ENCODE data around the gene CNPPD1. TPM values are rescaled to one million over a fixed set of nuclear protein-coding genes. Genes with fewer than 3 reads are reported as not detected.

Gene CNPPD1
- total and polyA plus RNA-seq, 4 donors: 27.5 to 66.9 (median 48.6) TPM

- no peak for TF ChIP-seq CTCF (IDR thresholded peaks at IDR 0.05; ENCODE audit: control extremely low read depth, extremely low read depth)
- Histone ChIP-seq H3K4me1 (ENCODE audit: control insufficient read depth in 5 of 5, insufficient read depth in 5 of 5, low read length in 5 of 5) (peaks cover 0 to 3% (median 0%) of the 10 kb centered on the region in 5 donors), H3K27ac (ENCODE audit: low read depth in 1 of 2, low read length in 1 of 2) (no peak overlapping the region), H3K9me3 (ENCODE audit: control insufficient read depth in 4 of 4, insufficient read depth in 3 of 4, low read length in 3 of 4) (no peaks in the 10 kb centered on the region), H3K27me3 (ENCODE audit: control insufficient read depth in 3 of 3, insufficient read depth in 3 of 3, low read length in 2 of 3) (no peaks in the 10 kb centered on the region), H3K9ac (ENCODE audit: insufficient read depth in 1 of 2, low read length in 2 of 2) (no peak overlapping the region), H3K36me3 (ENCODE audit: control insufficient read depth in 4 of 4, insufficient read depth in 4 of 4, low read length in 4 of 4) (no peaks in the 10 kb centered on the region), H3K4me3 (no peak overlapping the region)
- WGBS, 2 donors: 50 to 79% methylated on average over 4 of the region's 4 CpGs
- DNase-seq (no peak), ATAC-seq (ENCODE audit: insufficient read depth, low FRiP score) (no peak)
Measured at GRCh38 chr2:219133976-219134375, 42.7 kb downstream of the CNPPD1 start.

DNA sequence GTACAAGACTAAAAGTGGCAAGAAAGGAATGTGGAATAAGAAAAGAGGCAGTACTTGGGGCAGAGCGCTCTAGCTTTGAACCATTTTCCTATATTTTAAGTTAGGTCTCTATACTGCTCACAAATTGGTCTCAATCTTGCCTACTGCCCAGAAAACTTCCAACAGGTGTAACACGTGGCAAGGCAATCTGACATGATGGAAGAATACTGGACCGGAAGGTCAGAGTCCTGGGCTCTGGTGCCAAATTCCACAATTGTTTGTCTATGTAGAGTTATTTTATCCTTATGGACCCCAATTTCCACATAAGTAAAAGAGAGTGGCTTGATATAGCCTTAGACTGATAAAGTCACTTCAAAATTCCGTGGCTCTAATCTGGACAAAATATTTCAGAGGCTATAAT is 45.0 kb downstream of the CNPPD1 start:
- Histone ChIP-seq H3K27me3 (ENCODE audit: control insufficient read depth in 3 of 3, insufficient read depth in 3 of 3, low read length in 2 of 3) (no peaks in the 10 kb centered on the region), H3K9ac (ENCODE audit: insufficient read depth in 1 of 2, low read length in 2 of 2) (no peak overlapping the region), H3K4me3 (no peak overlapping the region), H3K36me3 (ENCODE audit: control insufficient read depth in 4 of 4, insufficient read depth in 4 of 4, low read length in 4 of 4) (no peaks in the 10 kb centered on the region), H3K4me1 (ENCODE audit: control insufficient read depth in 5 of 5, insufficient read depth in 5 of 5, low read length in 5 of 5) (peaks cover 0 to 7% (median 0%) of the 10 kb centered on the region in 5 donors), H3K9me3 (ENCODE audit: control insufficient read depth in 4 of 4, insufficient read depth in 3 of 4, low read length in 3 of 4) (no peaks in the 10 kb centered on the region), H3K27ac (ENCODE audit: low read depth in 1 of 2, low read length in 1 of 2) (no peak overlapping the region)
- no peak for TF ChIP-seq CTCF (IDR thresholded peaks at IDR 0.05; ENCODE audit: control extremely low read depth, extremely low read depth)
- ATAC-seq (ENCODE audit: insufficient read depth, low FRiP score) (no peak), DNase-seq (no peak)
- 70 to 85% methylated on average over 4 of the region's 4 CpGs for WGBS, 2 donors

DNA sequence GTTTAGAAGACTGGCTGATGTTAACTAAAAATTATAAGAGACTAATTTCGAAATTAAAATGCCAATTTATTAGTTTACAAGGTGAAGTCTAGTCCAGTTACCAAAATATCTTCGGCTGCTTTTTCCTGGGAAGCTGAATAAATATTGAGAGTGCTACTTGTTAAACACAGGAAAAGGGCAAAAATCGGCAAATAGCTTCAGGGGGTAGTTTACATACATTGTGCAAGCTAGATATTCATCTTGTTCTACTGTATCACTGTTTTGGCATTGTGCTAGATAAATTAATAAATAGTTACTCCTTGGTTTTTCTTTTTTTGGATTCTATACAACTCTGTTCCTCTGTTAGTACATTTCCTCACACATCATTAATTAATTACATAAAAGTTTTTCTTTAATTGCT is 45.4 kb downstream of the CNPPD1 start:
- peaks cover 0 to 7% (median 0%) of the 10 kb centered on the region in 5 donors for H3K4me1 ChIP-seq (ENCODE audit: control insufficient read depth in 5 of 5, insufficient read depth in 5 of 5, low read length in 5 of 5)
- no peak for TF ChIP-seq CTCF (IDR thresholded peaks at IDR 0.05; ENCODE audit: control extremely low read depth, extremely low read depth)
- peaks cover 0 to 2% (median 0%) of the 10 kb centered on the region in 4 donors for H3K36me3 ChIP-seq (ENCODE audit: control insufficient read depth in 4 of 4, insufficient read depth in 4 of 4, low read length in 4 of 4)
- H3K9ac ChIP-seq (ENCODE audit: insufficient read depth in 1 of 2, low read length in 2 of 2): no peak overlapping the region
- H3K27me3 ChIP-seq (ENCODE audit: control insufficient read depth in 3 of 3, insufficient read depth in 3 of 3, low read length in 2 of 3): no peaks in the 10 kb centered on the region
- ATAC-seq (ENCODE audit: insufficient read depth, low FRiP score) (no peak), DNase-seq (no peak)
- H3K4me3 ChIP-seq: no peak overlapping the region
- H3K27ac ChIP-seq (ENCODE audit: low read depth in 1 of 2, low read length in 1 of 2): no peak overlapping the region
- 50 to 77% methylated on average over 3 of the region's 3 CpGs for WGBS, 2 donors
- no peaks in the 10 kb centered on the region for H3K9me3 ChIP-seq (ENCODE audit: control insufficient read depth in 4 of 4, insufficient read depth in 3 of 4, low read length in 3 of 4)

GRCh38 chr2:219129589-219129988 is 47.1 kb downstream of the CNPPD1 start:
- Histone ChIP-seq H3K36me3 (ENCODE audit: control insufficient read depth in 4 of 4, insufficient read depth in 4 of 4, low read length in 4 of 4) (peaks cover 0 to 2% (median 0%) of the 10 kb centered on the region in 4 donors), H3K4me3 (no peak overlapping the region), H3K27ac (ENCODE audit: low read depth in 1 of 2, low read length in 1 of 2) (no peak overlapping the region), H3K4me1 (ENCODE audit: control insufficient read depth in 5 of 5, insufficient read depth in 5 of 5, low read length in 5 of 5) (peaks cover 0 to 11% (median 6%) of the 10 kb centered on the region in 5 donors), H3K27me3 (ENCODE audit: control insufficient read depth in 3 of 3, insufficient read depth in 3 of 3, low read length in 2 of 3) (no peaks in the 10 kb centered on the region), H3K9me3 (ENCODE audit: control insufficient read depth in 4 of 4, insufficient read depth in 3 of 4, low read length in 3 of 4) (no peaks in the 10 kb centered on the region), H3K9ac (ENCODE audit: insufficient read depth in 1 of 2, low read length in 2 of 2) (no peak overlapping the region)
- no peak for ATAC-seq (ENCODE audit: insufficient read depth, low FRiP score)
- WGBS, 2 donors: 96 to 98% methylated on average over 16 of the region's 16 CpGs
- no peak for TF ChIP-seq CTCF (IDR thresholded peaks at IDR 0.05; ENCODE audit: control extremely low read depth, extremely low read depth)
- no peak for DNase-seq
